Neutrophil (primary cell): ENCODE results near the gene ARHGEF17.

Experiments used
- H3K27ac ChIP-seq: fragments of 200-600 bp; sonication (generic); 2 replicates; pipeline ENCODE4 v1.5.1; 2016; ENCODE audit warnings: mild to moderate bottlenecking, moderate library complexity
- H3K27me3 ChIP-seq: fragments of 200-600 bp; sonication (generic); 2 replicates; pipeline ENCODE4 v1.6.0; 2016; ENCODE audit warnings: mild to moderate bottlenecking
- H3K36me3 ChIP-seq: fragments of 200-600 bp; sonication (generic); 2 replicates; pipeline ENCODE4 v1.5.1; 2017
- H3K4me1 ChIP-seq, 2 experiments: fragments of 200-600 bp in 1 of 2; sonication (generic) in 1 of 2; 1 replicate in 1 of 2; 2 replicates in 1 of 2; pipeline versions ENCODE4 v1.5.1 to v1.6.1; 2013 to 2016; ENCODE audit warnings: low read depth in 1 of 2, low read length in 1 of 2, mild to moderate bottlenecking in 1 of 2, moderate library complexity in 1 of 2; ENCODE audit not compliant: control insufficient read depth in 1 of 2, insufficient read depth in 1 of 2
- H3K4me3 ChIP-seq, 2 experiments: fragments of 200-600 bp in 1 of 2; sonication (generic) in 1 of 2; 1 replicate in 1 of 2; 2 replicates in 1 of 2; pipeline ENCODE4 v1.5.1; 2013 to 2016; ENCODE audit warnings: low read depth in 1 of 2, low read length in 1 of 2, mild to moderate bottlenecking in 1 of 2, moderate library complexity in 1 of 2
- H3K9me3 ChIP-seq: fragments of 200-600 bp; sonication (generic); 2 replicates; pipeline ENCODE4 v1.5.1; 2016
- TF ChIP-seq, protein P1 (sequence below): fragments of 200-600 bp; sonication (generic); IDR thresholded peaks from 2 replicates; pipeline ENCODE4 v1.5.1; 2016; ENCODE audit warnings: antibody characterized with exemption

Gene ARHGEF17

GRCh38 chr11:73399636-73400035 lies 91.6 kb downstream of the ARHGEF17 start:
- H3K4me3 ChIP-seq: no peak overlapping the region
- H3K27ac ChIP-seq: peak overlapping the region; percentile 63
- H3K36me3 ChIP-seq: peaks cover 92% of the 10 kb centered on the region
- TF ChIP-seq, protein P1, sequence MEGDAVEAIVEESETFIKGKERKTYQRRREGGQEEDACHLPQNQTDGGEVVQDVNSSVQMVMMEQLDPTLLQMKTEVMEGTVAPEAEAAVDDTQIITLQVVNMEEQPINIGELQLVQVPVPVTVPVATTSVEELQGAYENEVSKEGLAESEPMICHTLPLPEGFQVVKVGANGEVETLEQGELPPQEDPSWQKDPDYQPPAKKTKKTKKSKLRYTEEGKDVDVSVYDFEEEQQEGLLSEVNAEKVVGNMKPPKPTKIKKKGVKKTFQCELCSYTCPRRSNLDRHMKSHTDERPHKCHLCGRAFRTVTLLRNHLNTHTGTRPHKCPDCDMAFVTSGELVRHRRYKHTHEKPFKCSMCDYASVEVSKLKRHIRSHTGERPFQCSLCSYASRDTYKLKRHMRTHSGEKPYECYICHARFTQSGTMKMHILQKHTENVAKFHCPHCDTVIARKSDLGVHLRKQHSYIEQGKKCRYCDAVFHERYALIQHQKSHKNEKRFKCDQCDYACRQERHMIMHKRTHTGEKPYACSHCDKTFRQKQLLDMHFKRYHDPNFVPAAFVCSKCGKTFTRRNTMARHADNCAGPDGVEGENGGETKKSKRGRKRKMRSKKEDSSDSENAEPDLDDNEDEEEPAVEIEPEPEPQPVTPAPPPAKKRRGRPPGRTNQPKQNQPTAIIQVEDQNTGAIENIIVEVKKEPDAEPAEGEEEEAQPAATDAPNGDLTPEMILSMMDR: no peak
- H3K27me3 ChIP-seq: no peaks in the 10 kb centered on the region
- H3K4me1 ChIP-seq: peaks cover 16 to 17% of the 10 kb centered on the region in 2 experiments
- no peaks in the 10 kb centered on the region for H3K9me3 ChIP-seq

DNA sequence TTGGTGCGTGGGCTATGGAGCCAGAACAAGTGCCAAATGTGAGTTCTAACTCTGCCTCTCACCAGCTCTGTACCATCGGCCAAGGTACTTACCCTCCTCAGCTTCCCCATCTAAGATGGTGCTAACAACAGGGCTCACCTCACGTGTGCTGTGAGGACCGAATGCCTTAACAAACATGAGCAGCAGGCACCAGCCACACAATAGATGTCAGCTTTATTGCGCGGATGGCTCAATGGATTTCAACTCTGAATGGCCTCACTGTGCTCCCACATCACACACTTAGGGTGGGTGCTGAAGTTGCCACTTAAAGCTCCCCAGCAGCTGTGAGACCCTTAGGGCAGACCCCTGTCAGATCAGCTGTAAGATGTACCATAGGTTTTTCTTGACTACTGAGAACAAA lies 92.2 kb downstream of the ARHGEF17 start:
- TF ChIP-seq, protein P1: no peak
- H3K4me1 ChIP-seq: peaks cover 23 to 24% of the 10 kb centered on the region in 2 experiments
- peaks cover 87% of the 10 kb centered on the region for H3K36me3 ChIP-seq
- no peaks in the 10 kb centered on the region for H3K9me3 ChIP-seq
- no peak overlapping the region for H3K4me3 ChIP-seq
- no peaks in the 10 kb centered on the region for H3K27me3 ChIP-seq
- H3K27ac ChIP-seq: peak overlapping the region; percentile 63

DNA sequence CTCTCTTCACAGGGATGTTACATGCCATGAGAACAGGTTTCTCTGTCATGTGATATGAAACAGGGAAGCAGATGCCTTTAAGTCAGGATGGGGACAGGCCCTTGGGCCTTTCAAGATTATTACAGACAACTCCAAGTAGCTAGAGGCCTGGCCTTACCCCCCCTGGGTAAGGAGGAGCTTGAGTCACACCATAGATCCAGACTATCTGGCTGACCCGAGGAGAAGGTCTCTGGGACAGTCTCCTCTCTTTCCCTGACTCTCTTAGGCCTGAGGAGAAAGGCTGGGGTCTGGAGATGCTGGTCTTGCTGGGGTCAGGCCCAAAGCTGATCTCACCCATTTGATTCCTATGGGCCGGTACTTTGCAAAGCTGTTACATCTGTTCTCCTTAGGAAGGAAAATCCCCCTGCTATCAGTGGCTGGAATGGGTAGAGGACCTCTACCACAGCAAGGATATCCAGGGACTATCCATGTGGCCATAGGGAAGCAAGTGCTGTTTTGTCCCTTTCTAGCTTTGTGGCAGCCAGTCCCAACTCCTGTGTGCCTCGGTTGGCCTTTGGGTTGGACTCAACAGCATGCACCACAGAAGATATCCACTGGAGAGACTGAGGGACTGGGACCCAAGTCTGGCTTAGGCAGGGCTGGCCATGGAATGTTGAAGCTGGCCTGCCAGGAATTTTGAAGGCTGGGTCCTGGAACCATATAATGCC lies 93.3 kb downstream of the ARHGEF17 start:
- Histone ChIP-seq H3K9me3 (no peaks in the 10 kb centered on the region), H3K4me3 (no peak overlapping the region), H3K36me3 (peaks cover 87% of the 10 kb centered on the region), H3K4me1 (peaks cover 33 to 35% of the 10 kb centered on the region in 2 experiments), H3K27ac (peak overlapping the region; percentile 77), H3K27me3 (no peaks in the 10 kb centered on the region)
- TF ChIP-seq, protein P1: no peak

- H3K4me1 ChIP-seq: peaks cover 41 to 43% of the 10 kb centered on the region in 2 experiments
- H3K27ac ChIP-seq: peak overlapping the region; percentile 77
- H3K9me3 ChIP-seq: no peaks in the 10 kb centered on the region
- no peak overlapping the region for H3K4me3 ChIP-seq
- TF ChIP-seq, protein P1: no peak
- peaks cover 87% of the 10 kb centered on the region for H3K36me3 ChIP-seq
- H3K27me3 ChIP-seq: no peaks in the 10 kb centered on the region
Observed at GRCh38 chr11:73401924-73402833, 94.1 kb downstream of the ARHGEF17 start.

- peak overlapping the region; percentile 77 for H3K27ac ChIP-seq
Observed at GRCh38 chr11:73402834-73403185, 94.7 kb downstream of the ARHGEF17 start.

More at GRCh38 chr11:73402834-73403185, 94.7 kb downstream of the ARHGEF17 start:
- no peak overlapping the region for H3K4me3 ChIP-seq
- H3K4me1 ChIP-seq: peaks cover 43 to 49% of the 10 kb centered on the region in 2 experiments
- no peaks in the 10 kb centered on the region for H3K27me3 ChIP-seq
- TF ChIP-seq, protein P1: no peak
- H3K9me3 ChIP-seq: no peaks in the 10 kb centered on the region
- H3K36me3 ChIP-seq: peaks cover 87% of the 10 kb centered on the region
